ENCODE results near the gene JPH4. TPM values are rescaled to one million over a fixed set of nuclear protein-coding genes. Genes with fewer than 3 reads are reported as not detected.
"Not testable (repeated sequence)": the region's sequence is repeated elsewhere in the genome, so short reads cannot be mapped to it uniquely, and the experiment has no call there.

The JPH4 gene
- total and polyA plus RNA-seq, 2 of the 8 experiments (the other 6 are each of a cell fraction or from before 2014, with no cell fraction given) = 23.9 to 46.7 TPM

GRCh38 chr14:23588884-23589598 lies 10.5 kb upstream of the JPH4 start (continued):
- TF ChIP-seq, protein P1, sequence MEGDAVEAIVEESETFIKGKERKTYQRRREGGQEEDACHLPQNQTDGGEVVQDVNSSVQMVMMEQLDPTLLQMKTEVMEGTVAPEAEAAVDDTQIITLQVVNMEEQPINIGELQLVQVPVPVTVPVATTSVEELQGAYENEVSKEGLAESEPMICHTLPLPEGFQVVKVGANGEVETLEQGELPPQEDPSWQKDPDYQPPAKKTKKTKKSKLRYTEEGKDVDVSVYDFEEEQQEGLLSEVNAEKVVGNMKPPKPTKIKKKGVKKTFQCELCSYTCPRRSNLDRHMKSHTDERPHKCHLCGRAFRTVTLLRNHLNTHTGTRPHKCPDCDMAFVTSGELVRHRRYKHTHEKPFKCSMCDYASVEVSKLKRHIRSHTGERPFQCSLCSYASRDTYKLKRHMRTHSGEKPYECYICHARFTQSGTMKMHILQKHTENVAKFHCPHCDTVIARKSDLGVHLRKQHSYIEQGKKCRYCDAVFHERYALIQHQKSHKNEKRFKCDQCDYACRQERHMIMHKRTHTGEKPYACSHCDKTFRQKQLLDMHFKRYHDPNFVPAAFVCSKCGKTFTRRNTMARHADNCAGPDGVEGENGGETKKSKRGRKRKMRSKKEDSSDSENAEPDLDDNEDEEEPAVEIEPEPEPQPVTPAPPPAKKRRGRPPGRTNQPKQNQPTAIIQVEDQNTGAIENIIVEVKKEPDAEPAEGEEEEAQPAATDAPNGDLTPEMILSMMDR (IDR thresholded peaks at IDR 0.05; ENCODE audit: control extremely low read depth in 1 of 3, insufficient read depth in 1 of 3, low read depth in 1 of 3, low read length in 3 of 3) = peak; percentile 88 to 95 (median 95)
- TF ChIP-seq ZNF274 (IDR thresholded peaks at IDR 0.05; ENCODE audit: borderline replicate concordance, extremely low read depth, low read length) = no peak
- TF ChIP-seq JUND (IDR thresholded peaks at IDR 0.05; ENCODE audit: low read length) = peak; percentile 58; the same call in 1 of the 2 replicates
- TF ChIP-seq TAF1 (IDR thresholded peaks at IDR 0.05; ENCODE audit: low read depth, low read length) = 0 out of 2 replicates have a peak, but pooled peaks have one; percentile 22
- TF ChIP-seq SUZ12 (IDR thresholded peaks at IDR 0.05; ENCODE audit: low read length) = no peak
- TF ChIP-seq RAD21 (IDR thresholded peaks at IDR 0.05 in 1 of 2, conservative IDR thresholded peaks at IDR 0.05 in 1 of 2; ENCODE audit: low read depth in 2 of 2, low read length in 2 of 2) = peak; percentile 90 to 92

- H3K79me2 ChIP-seq (ENCODE audit: control insufficient read depth in 1 of 2, insufficient read depth in 2 of 2, low read length in 2 of 2); H2AK5ac ChIP-seq (ENCODE audit: low read depth, low read length); H3K14ac ChIP-seq (ENCODE audit: insufficient read length); H2BK5ac ChIP-seq (ENCODE audit: low read depth, low read length); H2AFZ ChIP-seq (ENCODE audit: low read length); H4K20me1 ChIP-seq (replicated peaks in 1 of 2; ENCODE audit: control insufficient read depth in 1 of 2, insufficient read depth in 2 of 2, low read length in 2 of 2); H3K27me3 ChIP-seq (replicated peaks in 1 of 4; ENCODE audit: control insufficient read depth in 3 of 4, extremely low read depth in 1 of 4, insufficient read depth in 3 of 4, low read length in 3 of 4); H4K8ac ChIP-seq (ENCODE audit: extremely low read depth, insufficient read depth, low read length); H3K18ac ChIP-seq (ENCODE audit: extremely low read depth, low read length); H3K4ac ChIP-seq (replicated peaks; ENCODE audit: insufficient read length, low read depth, low read length); H2BK20ac ChIP-seq (ENCODE audit: low read length); H2BK12ac ChIP-seq (ENCODE audit: low read depth, low read length); H3K36me3 ChIP-seq (ENCODE audit: control insufficient read depth in 2 of 4, insufficient read depth in 4 of 4, low read length in 3 of 4); FAIRE-seq; H3K23ac ChIP-seq (ENCODE audit: insufficient read length); H3K9me3 ChIP-seq (ENCODE audit: insufficient read depth in 2 of 2, low read depth in 1 of 2, low read length in 1 of 2); DNase-seq (ENCODE audit: low read depth in 1 of 2, low spot score in 2 of 2); H3K27ac ChIP-seq (ENCODE audit: low read depth, low read length); H2BK120ac ChIP-seq (replicated peaks; ENCODE audit: low read depth, low read length); H3K4me1 ChIP-seq (replicated peaks in 1 of 4; ENCODE audit: control insufficient read depth in 3 of 4, insufficient read depth in 4 of 4, low read length in 3 of 4); CTCF ChIA-PET (ENCODE audit: partially characterized antibody); H3K4me3 ChIP-seq (ENCODE audit: extremely low read depth in 1 of 4, insufficient read depth in 2 of 4, low read depth in 3 of 4, low read length in 4 of 4); H2BK15ac ChIP-seq (ENCODE audit: low read length); H3K56ac ChIP-seq (replicated peaks; ENCODE audit: insufficient read length, low read depth, low read length); H3K4me2 ChIP-seq (ENCODE audit: insufficient read depth in 1 of 2, low read depth in 2 of 2, low read length in 2 of 2); H3K23me2 ChIP-seq (ENCODE audit: low read depth, low read length); H3K79me1 ChIP-seq (ENCODE audit: low read depth, low read length); H4K91ac ChIP-seq (replicated peaks; ENCODE audit: insufficient read length, low read length); H4K5ac ChIP-seq (ENCODE audit: insufficient read length, low read depth, low read length); H3K9ac ChIP-seq (replicated peaks in 1 of 4; ENCODE audit: extremely low read depth in 1 of 4, low read depth in 3 of 4, low read length in 3 of 4): not testable (repeated sequence)
- POLR2A ChIA-PET (ENCODE audit: partially characterized antibody) = interaction anchor here (0.6 to 1.2 kb wide), 3 partner anchors 17 to 53 kb away, joined by 3 read pairs; no protein-coding TSS in a partner anchor
- WGBS, 2 experiments (ENCODE audit: extremely low coverage in 1 of 2, insufficient coverage in 1 of 2, insufficient read length in 1 of 2, insufficient replicate concordance in 2 of 2, low coverage in 1 of 2, low lambda C conversion rate in 2 of 2, missing lambda C conversion rate in 1 of 2) = 92% methylated on average over 10 of the region's 26 CpGs; no CpG with 5 or more reads in 1 of the 2 experiments
Observed at GRCh38 chr14:23584527-23585203, 6.1 kb upstream of the JPH4 start.

Measured in H1 (cell line).